H1 (cell line): ENCODE measurements around the gene CD276. TPM values are rescaled to one million over a fixed set of nuclear protein-coding genes. Genes with fewer than 3 reads are reported as not detected.

Experiments used
- ATF2 ChIP-seq: IDR thresholded peaks from 2 replicates; pipeline ENCODE4 v1.6.1; 2012; ENCODE audit warnings: low read length, inconsistent platforms
- CBX8 ChIP-seq: fragments of 300-800, 300-1000 bp; sonication (generic); IDR thresholded peaks from 2 replicates; pipeline ENCODE4 v1.7.1; 2016; ENCODE audit warnings: low read depth, low read length, borderline replicate concordance
- CTCF ChIP-seq, 3 experiments: IDR thresholded peaks; 1 replicate in 2 of 3; 2 replicates in 1 of 3; pipeline versions ENCODE4 v1.5.1 to v1.6.1; 2011; ENCODE audit warnings: low read length in 3 of 3, mild to moderate bottlenecking in 3 of 3, inconsistent platforms in 2 of 3, low read depth in 1 of 3, moderate library complexity in 1 of 3; ENCODE audit not compliant: insufficient read depth in 1 of 3; ENCODE audit errors: control extremely low read depth in 1 of 3
- KDM1A ChIP-seq: fragments of 200-600, 300-600 bp; sonication (generic); IDR thresholded peaks from 2 replicates; pipeline ENCODE4 v1.7.1; 2016; ENCODE audit warnings: mild to moderate bottlenecking, low read length, borderline replicate concordance
- NRF1 ChIP-seq: IDR thresholded peaks from 2 replicates; pipeline ENCODE4 v1.6.1; 2011; ENCODE audit warnings: mild to moderate bottlenecking, low read depth, low read length, improper control_type of control experiment
- POU5F1 ChIP-seq: IDR thresholded peaks from 2 replicates; pipeline ENCODE4 v1.6.1; 2011; ENCODE audit warnings: low read depth, mild to moderate bottlenecking, low read length, moderate library complexity
- SP4 ChIP-seq: IDR thresholded peaks from 2 replicates; pipeline ENCODE4 v1.6.1; 2012; ENCODE audit warnings: low read length, inconsistent platforms
- polyA plus RNA-seq, 7 experiments: library from polyadenylated mRNA; depleted of rRNA in 3 of 7; stranded (reverse) in 5 of 7; unstranded in 2 of 7; fragments of >200 nt in 5 of 7; fragments of 200-250 nt in 2 of 7; gene quantifications; 1 replicate in 5 of 7; 2 replicates in 1 of 7; 4 replicates in 1 of 7; pipeline versions ENCODE4 v1.2.1 to v1.2.3, GENCODE V29; 2011 to 2013; ENCODE audit warnings: missing spikeins in 2 of 7, mixed read lengths in 2 of 7
- total RNA-seq: library from RNA; stranded (reverse); fragmentation: NEBNext Ultra II Directional; extraction: Animal tissue kit (Norgen Biotek cat#: 25700); gene quantifications from 2 replicates; pipeline ENCODE4 v1.2.1, GENCODE V29; 2021

CD276 gene
- total and polyA plus RNA-seq, 2 of the 8 experiments (the other 6 are each of a cell fraction or from before 2014, with no cell fraction given) = 156 to 158 TPM

- TF ChIP-seq CTCF (IDR thresholded peaks at IDR 0.05; ENCODE audit: control extremely low read depth in 1 of 3, insufficient read depth in 1 of 3, low read depth in 1 of 3, low read length in 3 of 3) (no peak), ATF2 (no peak), POU5F1 (no peak), NRF1 (no peak), CBX8 (no peak), KDM1A (no peak), SP4 (no peak)
These were observed 53.4 kb downstream of the CD276 start (continued) for GRCh38 chr15:73737535-73737934.
